ENCODE results near the gene CAMSAP1. TPM values are rescaled to one million over a fixed set of nuclear protein-coding genes. Genes with fewer than 3 reads are reported as not detected.

CAMSAP1 gene
- total and polyA plus RNA-seq, 2 donors (not counting 1 experiment from before 2014, with no cell fraction given) = 6.6 to 31.0 TPM

- Histone ChIP-seq H3K4me2 (replicated peaks; ENCODE audit: low read depth, low read length, poor library complexity, severe bottlenecking) (no peak overlapping the region), H3K27me3 (replicated peaks in 1 of 4; ENCODE audit: control extremely low read depth in 1 of 4, control insufficient read depth in 3 of 4, insufficient read depth in 4 of 4, low read length in 3 of 4) (no peaks in the 10 kb centered on the region), H3K4me3 (ENCODE audit: control extremely low read depth in 1 of 5, extremely low read depth in 1 of 5, insufficient read depth in 1 of 5, low read depth in 2 of 5, low read length in 4 of 5) (no peak overlapping the region), H3K79me2 (ENCODE audit: control insufficient read depth, insufficient read depth, low read length) (no peaks in the 10 kb centered on the region), H3K4me1 (ENCODE audit: control insufficient read depth in 2 of 2, insufficient read depth in 2 of 2, low read length in 2 of 2) (no peaks in the 10 kb centered on the region), H3K27ac (ENCODE audit: low read length in 2 of 2) (no peak overlapping the region), H4K20me1 (ENCODE audit: control insufficient read depth, insufficient read depth, low read length, poor library complexity, severe bottlenecking) (no peaks in the 10 kb centered on the region), H2AFZ (ENCODE audit: insufficient read depth, low read depth, low read length, poor library complexity, severe bottlenecking) (no peak overlapping the region), H3K36me3 (replicated peaks in 1 of 2; ENCODE audit: control extremely low read depth in 1 of 2, control insufficient read depth in 1 of 2, extremely low read depth in 1 of 2, insufficient read depth in 2 of 2, low read length in 1 of 2) (peaks cover 2 to 73% of the 10 kb centered on the region in 2 experiments), H3K9ac (ENCODE audit: low read length) (no peak overlapping the region), H3K9me3 (ENCODE audit: control extremely low read depth in 1 of 3, control insufficient read depth in 2 of 3, insufficient read depth in 1 of 3, low read length in 2 of 3) (no peaks in the 10 kb centered on the region)
- DNase-seq (no peak), ATAC-seq (ENCODE audit: low read depth) (no peak)
- no peak overlapping the region for H3K27ac Mint-ChIP-seq
- WGBS (ENCODE audit: insufficient coverage) = 94% methylated on average over 4 of the region's 4 CpGs
- no peak for TF ChIP-seq EZH2 (IDR thresholded peaks at IDR 0.05; ENCODE audit: borderline replicate concordance, insufficient read depth, low read depth, low read length, poor library complexity, severe bottlenecking)
- TF ChIP-seq, protein P1, sequence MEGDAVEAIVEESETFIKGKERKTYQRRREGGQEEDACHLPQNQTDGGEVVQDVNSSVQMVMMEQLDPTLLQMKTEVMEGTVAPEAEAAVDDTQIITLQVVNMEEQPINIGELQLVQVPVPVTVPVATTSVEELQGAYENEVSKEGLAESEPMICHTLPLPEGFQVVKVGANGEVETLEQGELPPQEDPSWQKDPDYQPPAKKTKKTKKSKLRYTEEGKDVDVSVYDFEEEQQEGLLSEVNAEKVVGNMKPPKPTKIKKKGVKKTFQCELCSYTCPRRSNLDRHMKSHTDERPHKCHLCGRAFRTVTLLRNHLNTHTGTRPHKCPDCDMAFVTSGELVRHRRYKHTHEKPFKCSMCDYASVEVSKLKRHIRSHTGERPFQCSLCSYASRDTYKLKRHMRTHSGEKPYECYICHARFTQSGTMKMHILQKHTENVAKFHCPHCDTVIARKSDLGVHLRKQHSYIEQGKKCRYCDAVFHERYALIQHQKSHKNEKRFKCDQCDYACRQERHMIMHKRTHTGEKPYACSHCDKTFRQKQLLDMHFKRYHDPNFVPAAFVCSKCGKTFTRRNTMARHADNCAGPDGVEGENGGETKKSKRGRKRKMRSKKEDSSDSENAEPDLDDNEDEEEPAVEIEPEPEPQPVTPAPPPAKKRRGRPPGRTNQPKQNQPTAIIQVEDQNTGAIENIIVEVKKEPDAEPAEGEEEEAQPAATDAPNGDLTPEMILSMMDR (IDR thresholded peaks at IDR 0.05) = no peak
- intact Hi-C loops (cut with micrococcal nuclease) = no loop called here
- CTCF ChIA-PET = no interaction called here
- POLR2A ChIA-PET = no interaction called here
- no peak overlapping the region for H3K4me3 Mint-ChIP-seq
- H3K9me3 Mint-ChIP-seq (ENCODE audit: insufficient read depth) = no peaks in the 10 kb centered on the region
- no peaks in the 10 kb centered on the region for H3K4me1 Mint-ChIP-seq
- no peaks in the 10 kb centered on the region for H3K27me3 Mint-ChIP-seq
Measured at GRCh38 chr9:135815413-135815812, 91.9 kb downstream of the CAMSAP1 start.

DNA sequence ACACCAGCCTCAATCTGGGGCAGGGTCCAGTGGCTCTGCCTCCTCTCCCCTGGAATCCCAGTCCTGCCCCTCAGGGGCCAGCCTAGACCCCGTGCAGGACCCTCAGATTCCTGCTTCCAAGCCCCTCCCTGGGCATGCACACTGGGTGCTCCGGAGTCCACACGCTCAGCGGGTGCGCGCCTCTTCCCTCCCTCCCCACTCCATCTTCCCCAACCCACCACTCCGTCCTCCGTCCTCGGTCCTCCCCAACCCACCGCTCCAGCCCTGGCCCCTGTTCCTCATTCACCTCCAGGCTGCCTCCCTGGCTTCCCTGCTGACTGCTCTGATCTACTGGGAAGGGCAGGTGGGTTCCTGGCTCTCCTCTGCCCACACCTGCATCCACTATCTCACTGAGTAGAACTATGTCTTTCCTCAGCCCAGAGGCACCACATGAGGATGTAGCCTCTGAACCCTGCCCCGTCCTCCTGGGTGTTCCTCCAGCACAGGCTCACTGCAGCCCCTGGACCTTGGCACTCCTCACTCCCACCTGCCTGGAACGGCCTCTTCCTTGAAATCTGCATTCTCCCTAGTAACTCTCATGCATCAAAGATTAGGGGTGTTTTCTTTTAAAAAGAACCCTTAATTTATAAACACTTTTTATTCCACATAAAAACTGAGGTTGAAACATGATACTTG is 92.8 kb downstream of the CAMSAP1 start:
- Histone ChIP-seq H3K4me1 (ENCODE audit: control insufficient read depth in 2 of 2, insufficient read depth in 2 of 2, low read length in 2 of 2) (no peaks in the 10 kb centered on the region), H3K36me3 (replicated peaks in 1 of 2; ENCODE audit: control extremely low read depth in 1 of 2, control insufficient read depth in 1 of 2, extremely low read depth in 1 of 2, insufficient read depth in 2 of 2, low read length in 1 of 2) (peaks cover 2 to 67% of the 10 kb centered on the region in 2 experiments), H3K9ac (ENCODE audit: low read length) (no peak overlapping the region), H3K79me2 (ENCODE audit: control insufficient read depth, insufficient read depth, low read length) (no peaks in the 10 kb centered on the region), H3K27ac (ENCODE audit: low read length in 2 of 2) (no peak overlapping the region), H3K4me3 (ENCODE audit: control extremely low read depth in 1 of 5, extremely low read depth in 1 of 5, insufficient read depth in 1 of 5, low read depth in 2 of 5, low read length in 4 of 5) (no peak overlapping the region), H2AFZ (ENCODE audit: insufficient read depth, low read depth, low read length, poor library complexity, severe bottlenecking) (no peak overlapping the region), H3K4me2 (replicated peaks; ENCODE audit: low read depth, low read length, poor library complexity, severe bottlenecking) (no peak overlapping the region), H4K20me1 (ENCODE audit: control insufficient read depth, insufficient read depth, low read length, poor library complexity, severe bottlenecking) (no peaks in the 10 kb centered on the region), H3K27me3 (replicated peaks in 1 of 4; ENCODE audit: control extremely low read depth in 1 of 4, control insufficient read depth in 3 of 4, insufficient read depth in 4 of 4, low read length in 3 of 4) (no peaks in the 10 kb centered on the region), H3K9me3 (ENCODE audit: control extremely low read depth in 1 of 3, control insufficient read depth in 2 of 3, insufficient read depth in 1 of 3, low read length in 2 of 3) (no peaks in the 10 kb centered on the region)
- CTCF ChIA-PET = no interaction called here
- TF ChIP-seq, protein P1 (IDR thresholded peaks at IDR 0.05) = no peak
- no peak for TF ChIP-seq EZH2 (IDR thresholded peaks at IDR 0.05; ENCODE audit: borderline replicate concordance, insufficient read depth, low read depth, low read length, poor library complexity, severe bottlenecking)
- no peaks in the 10 kb centered on the region for H3K4me1 Mint-ChIP-seq
- H3K27ac Mint-ChIP-seq = no peak overlapping the region
- no peak for DNase-seq
- intact Hi-C loops (cut with micrococcal nuclease) = no loop called here
- H3K9me3 Mint-ChIP-seq (ENCODE audit: insufficient read depth) = no peaks in the 10 kb centered on the region
- ATAC-seq (ENCODE audit: low read depth) = no peak
- WGBS (ENCODE audit: insufficient coverage) = 97% methylated on average over 11 of the region's 12 CpGs
- no peaks in the 10 kb centered on the region for H3K27me3 Mint-ChIP-seq
- POLR2A ChIA-PET = no interaction called here
- no peak overlapping the region for H3K4me3 Mint-ChIP-seq
